ENCODE data around the gene CBL. TPM values are rescaled to one million over a fixed set of nuclear protein-coding genes. Genes with fewer than 3 reads are reported as not detected.

The CBL gene
- polyA plus RNA-seq, 4 donors: 19.9 to 22.8 (median 21.6) TPM

- no peak for DNase-seq (ENCODE audit: low read depth in 4 of 4, low spot score in 3 of 4)
These were observed 114.8 kb downstream of the CBL start for GRCh38 chr11:119320776-119321524.

- DNase-seq (ENCODE audit: low read depth in 4 of 4, low spot score in 3 of 4): no peak
These were observed 116.2 kb downstream of the CBL start for GRCh38 chr11:119322360-119322739.

GRCh38 chr11:119322921-119323531 lies 116.9 kb downstream of the CBL start:
- DNase-seq (ENCODE audit: low read depth in 4 of 4, low spot score in 3 of 4): no peak

- no peak for DNase-seq (ENCODE audit: low read depth in 4 of 4, low spot score in 3 of 4)
These were observed 117.4 kb downstream of the CBL start for GRCh38 chr11:119323532-119324033.

- no peak for DNase-seq (ENCODE audit: low read depth in 4 of 4, low spot score in 3 of 4)
These were observed 118.0 kb downstream of the CBL start for GRCh38 chr11:119324189-119324588.

- no peak for DNase-seq (ENCODE audit: low read depth in 4 of 4, low spot score in 3 of 4)
These were observed 123.2 kb downstream of the CBL start for GRCh38 chr11:119329320-119329719.

GRCh38 chr11:119330237-119330636 lies 124.1 kb downstream of the CBL start:
- no peak for DNase-seq (ENCODE audit: low read depth in 4 of 4, low spot score in 3 of 4)

GRCh38 chr11:119332111-119332765 lies 126.1 kb downstream of the CBL start:
- no peak for DNase-seq (ENCODE audit: low read depth in 4 of 4, low spot score in 3 of 4)

- DNase-seq (ENCODE audit: low read depth in 4 of 4, low spot score in 3 of 4): peak; percentile 94 to 98 (median 96)
These were observed 128.2 kb downstream of the CBL start, which contains the start of gene RNF26 for GRCh38 chr11:119334174-119334930. Gene RNF26 (plus strand): TSS chr11:119334527. CDS start chr11:119335123, 596 bp downstream.

GRCh38 chr11:119335091-119335654 lies 129.0 kb downstream of the CBL start:
- no peak for DNase-seq (ENCODE audit: low read depth in 4 of 4, low spot score in 3 of 4)

- DNase-seq (ENCODE audit: low read depth in 4 of 4, low spot score in 3 of 4): no peak
These were observed 129.8 kb downstream of the CBL start for GRCh38 chr11:119335655-119336543.

- no peak for DNase-seq (ENCODE audit: low read depth in 4 of 4, low spot score in 3 of 4)
These were observed 130.8 kb downstream of the CBL start for GRCh38 chr11:119336744-119337469.

GRCh38 chr11:119337581-119338317 lies 131.6 kb downstream of the CBL start:
- no peak for DNase-seq (ENCODE audit: low read depth in 4 of 4, low spot score in 3 of 4)

- DNase-seq (ENCODE audit: low read depth in 4 of 4, low spot score in 3 of 4): no peak
These were observed 132.3 kb downstream of the CBL start for GRCh38 chr11:119338318-119338890.

- no peak for DNase-seq (ENCODE audit: low read depth in 4 of 4, low spot score in 3 of 4)
These were observed 132.9 kb downstream of the CBL start for GRCh38 chr11:119338965-119339588.

GRCh38 chr11:119339589-119340334 lies 133.6 kb downstream of the CBL start:
- DNase-seq (ENCODE audit: low read depth in 4 of 4, low spot score in 3 of 4): no peak

All from right renal pelvis (tissue), 4 donors.